ENCODE measurements around the gene PER3. TPM values are rescaled to one million over a fixed set of nuclear protein-coding genes. Genes with fewer than 3 reads are reported as not detected.

The PER3 gene
- polyA plus RNA-seq, 1 donor (not counting 4 experiments of a cell fraction or from before 2014, with no cell fraction given): 7.0 TPM

DNA sequence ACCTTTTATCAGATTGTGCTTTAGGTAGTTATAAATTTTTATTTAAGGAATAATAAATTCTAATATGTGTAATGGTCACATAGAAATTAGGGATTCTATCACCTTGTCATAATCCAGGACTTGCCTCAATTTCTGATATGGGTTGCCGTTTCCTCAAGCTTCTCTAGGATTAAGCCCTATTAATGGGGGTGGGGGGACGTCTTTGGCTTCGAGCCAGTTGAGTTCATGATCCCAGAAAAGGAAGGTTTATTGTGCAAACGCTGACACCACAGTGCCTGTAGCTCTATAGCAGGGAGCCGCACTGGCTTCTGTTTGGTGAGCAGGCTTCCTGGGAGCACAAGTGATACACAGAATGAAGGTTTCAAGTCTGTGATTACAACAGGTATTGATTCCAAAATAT lies 35.0 kb upstream of the PER3 start:
- H3K9ac ChIP-seq (ENCODE audit: control insufficient read depth, extremely low read depth, insufficient read depth, low read length): no peak overlapping the region
- H3K9me1 ChIP-seq (ENCODE audit: control insufficient read depth, extremely low read depth, insufficient read depth, low read length): no peaks in the 10 kb centered on the region
- H2AFZ ChIP-seq (ENCODE audit: control insufficient read depth, low read length): no peak overlapping the region
- H3K4me1 ChIP-seq (ENCODE audit: control insufficient read depth, extremely low read depth, insufficient read depth, low read length): peaks cover 17% of the 10 kb centered on the region
- H3K4me2 ChIP-seq (ENCODE audit: control insufficient read depth, extremely low read depth, insufficient read depth, low read depth, low read length): no peak overlapping the region
- H3K36me3 ChIP-seq (ENCODE audit: control insufficient read depth in 2 of 2, extremely low read depth in 1 of 2, insufficient read depth in 2 of 2, low read length in 2 of 2): no peaks in the 10 kb centered on the region
- no peaks in the 10 kb centered on the region for H3K79me2 ChIP-seq (ENCODE audit: control insufficient read depth, insufficient read depth, low read length)
- DNase-seq (ENCODE audit: low read depth, low spot score) (no peak), FAIRE-seq (no peak)
- H3K27me3 ChIP-seq (ENCODE audit: control insufficient read depth, extremely low read depth, insufficient read depth, low read length): no peaks in the 10 kb centered on the region
- no peak for TF ChIP-seq CTCF (optimal IDR thresholded peaks at IDR 0.05 in 1 of 3, IDR thresholded peaks at IDR 0.05 in 1 of 3, conservative IDR thresholded peaks at IDR 0.05 in 1 of 3; ENCODE audit: extremely low read depth in 1 of 3, insufficient read depth in 2 of 3, low read length in 3 of 3)
- TF ChIP-seq EZH2 (IDR thresholded peaks at IDR 0.05; ENCODE audit: low read length): no peak
- H3K4me3 ChIP-seq (ENCODE audit: control insufficient read depth in 2 of 3, extremely low read depth in 1 of 3, insufficient read depth in 2 of 3, low read depth in 1 of 3, low read length in 3 of 3): no peak overlapping the region
- dilution Hi-C loops (cut with MboI; ENCODE audit: extremely low pct_ligation_motif_present, low sequenced_read_pairs): no loop called here
- no peaks in the 10 kb centered on the region for H4K20me1 ChIP-seq (ENCODE audit: control insufficient read depth, extremely low read depth, insufficient read depth, low read length)
- no peak overlapping the region for H3K27ac ChIP-seq (ENCODE audit: control insufficient read depth, insufficient read depth, low read length)
- H3K9me3 ChIP-seq (ENCODE audit: control insufficient read depth, low read depth, low read length): no peaks in the 10 kb centered on the region

DNA sequence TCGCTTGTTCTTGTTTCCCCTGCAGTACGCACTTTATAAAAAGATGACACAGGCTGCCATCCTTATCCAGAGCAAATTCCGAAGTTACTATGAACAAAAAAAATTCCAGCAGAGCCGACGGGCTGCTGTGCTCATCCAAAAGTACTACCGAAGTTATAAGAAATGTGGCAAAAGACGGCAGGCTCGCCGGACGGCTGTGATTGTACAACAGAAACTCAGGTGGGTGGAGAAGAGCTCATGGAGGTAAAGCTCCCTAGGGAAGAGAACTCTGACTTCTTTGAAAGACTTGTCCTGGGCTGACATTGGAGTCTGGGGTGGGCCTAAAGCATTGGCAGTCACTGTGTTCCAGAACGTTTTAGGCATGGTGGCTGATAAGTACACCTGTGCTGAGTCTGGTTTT lies 32.9 kb upstream of the PER3 start:
- H3K9ac ChIP-seq (ENCODE audit: control insufficient read depth, extremely low read depth, insufficient read depth, low read length): no peak overlapping the region
- dilution Hi-C loops (cut with MboI; ENCODE audit: extremely low pct_ligation_motif_present, low sequenced_read_pairs): no loop called here
- DNase-seq (ENCODE audit: low read depth, low spot score): no peak
- no peak overlapping the region for H3K27ac ChIP-seq (ENCODE audit: control insufficient read depth, insufficient read depth, low read length)
- no peak overlapping the region for H3K4me3 ChIP-seq (ENCODE audit: control insufficient read depth in 2 of 3, extremely low read depth in 1 of 3, insufficient read depth in 2 of 3, low read depth in 1 of 3, low read length in 3 of 3)
- H3K79me2 ChIP-seq (ENCODE audit: control insufficient read depth, insufficient read depth, low read length): no peaks in the 10 kb centered on the region
- H3K36me3 ChIP-seq (ENCODE audit: control insufficient read depth in 2 of 2, extremely low read depth in 1 of 2, insufficient read depth in 2 of 2, low read length in 2 of 2): no peaks in the 10 kb centered on the region
- no peak for TF ChIP-seq CTCF (optimal IDR thresholded peaks at IDR 0.05 in 1 of 3, IDR thresholded peaks at IDR 0.05 in 1 of 3, conservative IDR thresholded peaks at IDR 0.05 in 1 of 3; ENCODE audit: extremely low read depth in 1 of 3, insufficient read depth in 2 of 3, low read length in 3 of 3)
- TF ChIP-seq EZH2 (IDR thresholded peaks at IDR 0.05; ENCODE audit: low read length): no peak
- no peaks in the 10 kb centered on the region for H3K27me3 ChIP-seq (ENCODE audit: control insufficient read depth, extremely low read depth, insufficient read depth, low read length)
- no peak overlapping the region for H2AFZ ChIP-seq (ENCODE audit: control insufficient read depth, low read length)
- H3K4me1 ChIP-seq (ENCODE audit: control insufficient read depth, extremely low read depth, insufficient read depth, low read length): peaks cover 8% of the 10 kb centered on the region
- H4K20me1 ChIP-seq (ENCODE audit: control insufficient read depth, extremely low read depth, insufficient read depth, low read length): no peaks in the 10 kb centered on the region
- no peaks in the 10 kb centered on the region for H3K9me3 ChIP-seq (ENCODE audit: control insufficient read depth, low read depth, low read length)
- FAIRE-seq: no peak
- no peak overlapping the region for H3K4me2 ChIP-seq (ENCODE audit: control insufficient read depth, extremely low read depth, insufficient read depth, low read depth, low read length)
- H3K9me1 ChIP-seq (ENCODE audit: control insufficient read depth, extremely low read depth, insufficient read depth, low read length): no peaks in the 10 kb centered on the region
